Measurements from ENCODE around the gene PIK3C3. TPM values are rescaled to one million over a fixed set of nuclear protein-coding genes. Genes with fewer than 3 reads are reported as not detected.

The PIK3C3 gene
- polyA plus RNA-seq, 1 donor from 2014 or later, result 42.9 TPM

GRCh38 chr18:41975284-41975683 is 20.2 kb downstream of the PIK3C3 start (continued):
- no peak for TF ChIP-seq CTCF (IDR thresholded peaks at IDR 0.05; ENCODE audit: poor library complexity, severe bottlenecking)

GRCh38 chr18:41977233-41977632 is 22.2 kb downstream of the PIK3C3 start:
- H3K9me3 ChIP-seq (ENCODE audit: low read length), result no peaks in the 10 kb centered on the region
- no peaks in the 10 kb centered on the region for H3F3A ChIP-seq (ENCODE audit: insufficient read depth, low read length, poor library complexity, severe bottlenecking)
- no peak for TF ChIP-seq POLR2AphosphoS5 (IDR thresholded peaks at IDR 0.05)
- TF ChIP-seq RAD21 (conservative IDR thresholded peaks at IDR 0.05), result no peak
- no peak for TF ChIP-seq SMC3 (conservative IDR thresholded peaks at IDR 0.05; ENCODE audit: poor library complexity)
- no peak for TF ChIP-seq EP300 (conservative IDR thresholded peaks at IDR 0.05; ENCODE audit: poor library complexity, severe bottlenecking)
- no peak for TF ChIP-seq REST (IDR thresholded peaks at IDR 0.05; ENCODE audit: borderline replicate concordance)
- TF ChIP-seq CTCF (IDR thresholded peaks at IDR 0.05; ENCODE audit: poor library complexity, severe bottlenecking), result no peak
- TF ChIP-seq EZH2 (IDR thresholded peaks at IDR 0.05; ENCODE audit: borderline replicate concordance, insufficient read depth, low read length, poor library complexity, severe bottlenecking), result no peak
- no peak for TF ChIP-seq MXI1 (conservative IDR thresholded peaks at IDR 0.05; ENCODE audit: poor library complexity, severe bottlenecking)
- no peak for TF ChIP-seq TAF1 (IDR thresholded peaks at IDR 0.05; ENCODE audit: low read depth)
- H3K4me3 ChIP-seq (ENCODE audit: low read length), result no peak overlapping the region
- H3K9me2 ChIP-seq (ENCODE audit: insufficient read depth, low read length), result no peaks in the 10 kb centered on the region
- no peak overlapping the region for H3K9ac ChIP-seq (ENCODE audit: low read length)
- H4K20me1 ChIP-seq (ENCODE audit: insufficient read depth), result no peaks in the 10 kb centered on the region
- no peaks in the 10 kb centered on the region for H3K79me2 ChIP-seq (replicated peaks; ENCODE audit: insufficient read depth, low read length)
- H3K4me2 ChIP-seq (ENCODE audit: low read length), result no peak overlapping the region
- no peaks in the 10 kb centered on the region for H3K36me3 ChIP-seq (ENCODE audit: insufficient read depth, low read length)
- no peak overlapping the region for H3K27ac ChIP-seq (ENCODE audit: low read length)
- no peaks in the 10 kb centered on the region for H3K27me3 ChIP-seq (ENCODE audit: insufficient read depth, low read depth, low read length)
- no peak overlapping the region for H2AFZ ChIP-seq (ENCODE audit: low read depth, low read length)

Measured in neural cell (in vitro differentiated cells).